Measurements from ENCODE around the gene VPS4A.

VPS4A gene

GRCh38 chr16:69307856-69308255, 3.3 kb upstream of the VPS4A start:
- DNase-seq: no peak

- peak; percentile 5 for DNase-seq
Measured at GRCh38 chr16:69309316-69309715, 1.8 kb upstream of the VPS4A start.

- no peak for DNase-seq
Measured at GRCh38 chr16:69311533-69312387, 610 bp downstream of the VPS4A start.

- DNase-seq: no peak
Measured at GRCh38 chr16:69313469-69313868, 2.3 kb downstream of the VPS4A start.

GRCh38 chr16:69314534-69314933, 3.4 kb downstream of the VPS4A start:
- DNase-seq: no peak

- DNase-seq: no peak
Measured at GRCh38 chr16:69315486-69316311, 4.5 kb downstream of the VPS4A start.

- DNase-seq: no peak
Measured at GRCh38 chr16:69316595-69317034, 5.5 kb downstream of the VPS4A start.

- no peak for DNase-seq
Measured at GRCh38 chr16:69318177-69318910, 7.2 kb downstream of the VPS4A start.

GRCh38 chr16:69318911-69319289, 7.8 kb downstream of the VPS4A start:
- DNase-seq: no peak

GRCh38 chr16:69319381-69319780, 8.2 kb downstream of the VPS4A start:
- no peak for DNase-seq

- DNase-seq: no peak
Measured at GRCh38 chr16:69319826-69320739, 8.9 kb downstream of the VPS4A start.

- DNase-seq: no peak
Measured at GRCh38 chr16:69320740-69321073, 9.6 kb downstream of the VPS4A start.

- no peak for DNase-seq
Measured at GRCh38 chr16:69321080-69321479, 9.9 kb downstream of the VPS4A start.

- DNase-seq: no peak
Measured at GRCh38 chr16:69322343-69322742, 11.2 kb downstream of the VPS4A start.

- DNase-seq: no peak
Measured at GRCh38 chr16:69323415-69323814, 12.3 kb downstream of the VPS4A start.

- DNase-seq: no peak
Measured at GRCh38 chr16:69324013-69324531, 12.9 kb downstream of the VPS4A start.

GRCh38 chr16:69324585-69325253, 13.6 kb downstream of the VPS4A start:
- DNase-seq: no peak

- no peak for DNase-seq
Measured at GRCh38 chr16:69325784-69326171, 14.6 kb downstream of the VPS4A start.

GRCh38 chr16:69326172-69326873, 15.2 kb downstream of the VPS4A start:
- DNase-seq: no peak

- DNase-seq: no peak
Measured at GRCh38 chr16:69327585-69328310, 16.6 kb downstream of the VPS4A start.
